A549 (cell line): ENCODE data around the gene NCEH1. TPM values are rescaled to one million over a fixed set of nuclear protein-coding genes. Genes with fewer than 3 reads are reported as not detected.

ENCODE experiments used
- ATAC-seq, 2 experiments: fragments of 200-7000 bp in 1 of 2; fragments of >200 bp in 1 of 2; cut with Nextera tagmentation in 1 of 2; cut with Tn5 transposase in 1 of 2; 3 replicates each; pipeline versions ENCODE4 v1.8.0 to v1.9.1; 2018 to 2020; ENCODE audit warnings: mild to moderate bottlenecking in 1 of 2, moderate library complexity in 1 of 2
- CTCF ChIA-PET: fragments of 300-600 bp; sonication (Branson Sonifier 250); formaldehyde crosslinking; extraction: SDS; loops from one replicate; lab custom pipeline; 2021; ENCODE audit warnings: antibody characterized with exemption, inconsistent platforms; lab: Yijun Ruan, JAX
- POLR2A ChIA-PET: fragments of 350-600 bp; formaldehyde crosslinking; extraction: SDS; loops from one replicate; lab custom pipeline; 2021; ENCODE audit warnings: antibody characterized with exemption, inconsistent platforms; lab: Yijun Ruan, JAX
- DNase-seq, 2 experiments: peaks; one replicate each; pipeline versions ENCODE4 v3.0.0 to v3.0.0-alpha.2; 2011 to 2016; ENCODE audit warnings: low read depth in 1 of 2, low spot score in 1 of 2
- FAIRE-seq: peaks from 2 replicates; lab custom pipeline; 2011; peaks lifted over from hg19 to GRCh38; lab: Jason Lieb, UNC
- H3K27ac ChIP-seq, 2 experiments: fragments of >200 bp; sonication (Bioruptor Twin); formaldehyde crosslinking; 3 replicates each; pipeline ENCODE4 v1.5.1; 2016 to 2017
- H3K4me1 ChIP-seq: fragments of >200 bp; sonication (Bioruptor Twin); formaldehyde crosslinking; 3 replicates; pipeline ENCODE4 v1.6.1; 2016
- H3K4me2 ChIP-seq: fragments of >200 bp; sonication (Bioruptor Twin); formaldehyde crosslinking; 3 replicates; pipeline ENCODE4 v1.6.1; 2016
- H3K4me3 ChIP-seq: fragments of >200 bp; sonication (Bioruptor Twin); formaldehyde crosslinking; 3 replicates; pipeline ENCODE4 v1.5.1; 2016
- H3K9me3 ChIP-seq: fragments of >200 bp; sonication (Bioruptor Twin); formaldehyde crosslinking; 3 replicates; pipeline ENCODE4 v1.6.1; 2016
- BCL3 ChIP-seq: fragments of >200 bp; sonication (Bioruptor Twin); formaldehyde crosslinking; IDR thresholded peaks from 3 replicates; pipeline ENCODE4 v1.6.1; 2016
- CBX8 ChIP-seq: fragments of 200-600 bp; sonication (generic); IDR thresholded peaks from 2 replicates; pipeline ENCODE4 v1.6.1; 2016
- CHD2 ChIP-seq: fragments of 150-350 bp; IDR thresholded peaks from 2 replicates; pipeline ENCODE4 v1.6.1; 2014; ENCODE audit warnings: low read length; ENCODE audit not compliant: partially characterized antibody
- E2F6 ChIP-seq: IDR thresholded peaks from 2 replicates; pipeline ENCODE4 v1.6.1; 2012; ENCODE audit warnings: low read depth, borderline replicate concordance
- FOSB ChIP-seq: fragments of 250-450 bp; sonication (Bioruptor Pico); IDR thresholded peaks from 2 replicates; pipeline ENCODE4 v1.5.0; 2020; ENCODE audit warnings: mild to moderate bottlenecking, moderate library complexity
- HDAC2 ChIP-seq: fragments of 200-600 bp; sonication (generic); IDR thresholded peaks from 2 replicates; pipeline ENCODE4 v1.6.1; 2016
- HMGXB4 ChIP-seq: fragments of 250-450 bp; sonication (Bioruptor Pico); IDR thresholded peaks from 2 replicates; pipeline ENCODE4 v1.5.0; 2021; ENCODE audit warnings: mild to moderate bottlenecking, moderate library complexity, borderline replicate concordance
- HOXA7 ChIP-seq: fragments of 250-450 bp; sonication (Bioruptor Pico); IDR thresholded peaks from 2 replicates; pipeline ENCODE4 v1.5.0; 2020; ENCODE audit warnings: mild to moderate bottlenecking, moderate library complexity
- HOXB13 ChIP-seq: fragments of 250-450 bp; sonication (Bioruptor Pico); IDR thresholded peaks from 2 replicates; pipeline ENCODE4 v1.5.0; 2020; ENCODE audit warnings: low read depth, mild to moderate bottlenecking, moderate library complexity
- JUN ChIP-seq, 2 experiments: fragments of >200 bp; sonication (Bioruptor Twin); formaldehyde crosslinking; IDR thresholded peaks; 2 replicates in 1 of 2; 3 replicates in 1 of 2; pipeline ENCODE4 v1.6.1; 2016 to 2017
- KDM5A ChIP-seq: fragments of 200-600 bp; sonication (generic); IDR thresholded peaks from 2 replicates; pipeline ENCODE4 v1.6.1; 2016; ENCODE audit warnings: antibody characterized with exemption, mild to moderate bottlenecking
- MAX ChIP-seq: IDR thresholded peaks from 2 replicates; pipeline ENCODE4 v1.6.1; 2012
- NFE2L2 ChIP-seq: fragments of 150-350 bp; conservative IDR thresholded peaks from 2 replicates; pipeline ENCODE4 v1.6.1; 2014; ENCODE audit warnings: low read length
- NPAS2 ChIP-seq: fragments of 250-450 bp; sonication (Bioruptor Pico); IDR thresholded peaks from 2 replicates; pipeline ENCODE4 v1.8.0; 2022; ENCODE audit warnings: mild to moderate bottlenecking, moderate library complexity, borderline replicate concordance
- PHF8 ChIP-seq: fragments of 200-600 bp; sonication (generic); IDR thresholded peaks from 2 replicates; pipeline ENCODE4 v1.6.1; 2016; ENCODE audit warnings: low read depth, mild to moderate bottlenecking, antibody characterized with exemption, moderate library complexity, borderline replicate concordance
- RAD21 ChIP-seq, 2 experiments: fragments of >200 bp in 1 of 2; sonication (Bioruptor Twin) in 1 of 2; formaldehyde crosslinking in 1 of 2; IDR thresholded peaks in 1 of 2; conservative IDR thresholded peaks in 1 of 2; 2 replicates in 1 of 2; 3 replicates in 1 of 2; pipeline ENCODE4 v1.6.1; 2012 to 2018; ENCODE audit warnings: inconsistent platforms in 1 of 2
- RFX5 ChIP-seq: fragments of 450-650 bp; IDR thresholded peaks from 2 replicates; pipeline ENCODE4 v1.7.1; 2014; ENCODE audit warnings: antibody characterized with exemption, mild to moderate bottlenecking, moderate library complexity
- TFCP2L1 ChIP-seq: fragments of 250-450 bp; sonication (Bioruptor Pico); IDR thresholded peaks from 2 replicates; pipeline ENCODE4 v1.5.0; 2021; ENCODE audit warnings: mild to moderate bottlenecking
- ZC3H11A ChIP-seq: fragments of 450-650 bp; IDR thresholded peaks from 2 replicates; pipeline ENCODE4 v1.6.1; 2014; ENCODE audit warnings: antibody characterized with exemption, mild to moderate bottlenecking
- ZFP36 ChIP-seq: fragments of 450-650 bp; IDR thresholded peaks from 2 replicates; pipeline ENCODE4 v1.6.1; 2014; ENCODE audit warnings: borderline replicate concordance; ENCODE audit not compliant: partially characterized antibody
- WGBS: methylation state at CpG from one replicate; pipeline ENCODE4 v1.1.6; 2017; ENCODE audit errors: missing lambda C conversion rate; 5-methylcytosine and 5-hydroxymethylcytosine counted together
- polyA plus RNA-seq, 4 experiments: library from polyadenylated mRNA; depleted of rRNA in 3 of 4; stranded (reverse); fragments of >200 nt; fragmentation: RNase III in 1 of 4; extraction: RNeasy Plus Mini Kit Qiagen cat#74134 plus additional on column Dnase treatment in 1 of 4; gene quantifications; 2 replicates in 3 of 4; 3 replicates in 1 of 4; pipeline ENCODE4 v1.2.3, GENCODE V29; 2011 to 2017

Gene NCEH1
- polyA plus RNA-seq, 2 of the 4 experiments (the other 2 are of a cell fraction), result 21.4 to 33.2 TPM

- no peak for DNase-seq
- TF ChIP-seq NPAS2, result no peak
- TF ChIP-seq, all 56 proteins: peak for 0
- Histone ChIP-seq H3K27ac (peak overlapping the region in 1 of 2 experiments; percentile 11; a peak in 1 of 6 replicates), H3K9me3 (no peaks in the 10 kb centered on the region), H3K4me3 (peak overlapping the region; percentile 86; the same call in 2 of the 3 replicates), H3K4me1 (peaks cover 50% of the 10 kb centered on the region), H3K4me2 (peak overlapping the region; percentile 84)
- no peak for FAIRE-seq
- WGBS, result 92% methylated on average over 1 of the region's 1 CpG
- ChIA-PET POLR2A (no interaction called here), CTCF (interaction anchor here (1.1 to 9.1 kb wide), 5 partner anchors 10 to 129 kb away, joined by 3 to 83 read pairs (median 4); partner anchors contain the start of gene NCEH1)
- ATAC-seq, result no peak
These were observed 42.3 kb upstream of the NCEH1 start for GRCh38 chr3:172753125-172753524.

GRCh38 chr3:172752651-172753050, 41.8 kb upstream of the NCEH1 start:
- CTCF ChIA-PET, result interaction anchor here (1.1 to 9.1 kb wide), 6 partner anchors 11 to 129 kb away, joined by 3 to 83 read pairs (median 6); partner anchors contain the start of gene NCEH1
- peak overlapping the region; percentile 91 to 98; a peak in 2 of 6 replicates for H3K27ac ChIP-seq
- ATAC-seq (no peak), FAIRE-seq (no peak), DNase-seq (no peak)
- H3K4me1 ChIP-seq, result peaks cover 52% of the 10 kb centered on the region
- POLR2A ChIA-PET, result no interaction called here
- peak overlapping the region; percentile 84 for H3K4me2 ChIP-seq
- peak overlapping the region; percentile 86 for H3K4me3 ChIP-seq
- H3K9me3 ChIP-seq, result no peaks in the 10 kb centered on the region
- whole genome bisulfite sequencing, result 92% methylated on average over 1 of the region's 1 CpG
- no peak for TF ChIP-seq HOXA7
- no peak for TF ChIP-seq RFX5

- Histone ChIP-seq H3K4me1 (peaks cover 62% of the 10 kb centered on the region), H3K4me3 (peak overlapping the region; percentile 86), H3K9me3 (no peaks in the 10 kb centered on the region), H3K4me2 (peak overlapping the region; percentile 84), H3K27ac (peak overlapping the region; percentile 91 to 98)
- CTCF ChIA-PET, result interaction anchor here (1.2 to 9.1 kb wide), 17 partner anchors 10 to 138 kb away, joined by 3 to 83 read pairs (median 8); partner anchors contain the start of gene NCEH1
- ATAC-seq (peak; percentile 24 to 30; a peak in 5 of 6 replicates), FAIRE-seq (no peak), DNase-seq (peak in 1 of 2 experiments; percentile 31)
- TF ChIP-seq FOSB (CRISPR knock-in tag) (peak; percentile 62), HMGXB4 (CRISPR knock-in tag) (0 out of 2 replicates have a peak, but pooled peaks have one; percentile 57), CHD2 (no peak)
- POLR2A ChIA-PET, result interaction anchor here (1.0 to 3.6 kb wide), 4 partner anchors 22 to 127 kb away, joined by 3 to 66 read pairs (median 5); partner anchors contain the start of gene NCEH1
- under 1% methylated on average over 14 of the region's 14 CpGs for whole genome bisulfite sequencing
These were observed 40.4 kb upstream of the NCEH1 start for GRCh38 chr3:172751175-172751704.

- Histone ChIP-seq H3K9me3 (no peaks in the 10 kb centered on the region), H3K4me3 (peak within 1 kb of the TSS; percentile 86), H3K27ac (peak within 1 kb of the TSS; percentile 91 to 98), H3K4me2 (peak within 1 kb of the TSS; percentile 84), H3K4me1 (peaks cover 64% of the 10 kb centered on the region)
- DNase-seq (peak; percentile 98 to 100), ATAC-seq (peak; percentile 94 to 97), FAIRE-seq (peak; percentile 86)
- WGBS, result 2% methylated on average over 49 of the region's 49 CpGs
- POLR2A ChIA-PET, result interaction anchor here (0.7 to 3.6 kb wide), 10 partner anchors 20 to 283 kb away, joined by 3 to 66 read pairs (median 3); partner anchors contain the start of gene NCEH1
- CTCF ChIA-PET, result interaction anchor here (0.6 to 9.1 kb wide), 30 partner anchors 8 to 138 kb away, joined by 3 to 83 read pairs (median 6); partner anchors contain the start of gene NCEH1
- TF ChIP-seq PHF8 (0 out of 2 replicates have a peak, but pooled peaks have one; percentile 27), JUN (IDR thresholded peaks at IDR 0.05) (peak in 1 of 2 experiments; percentile 78; a peak in 3 of 5 replicates), NFE2L2 (no peak), KDM5A (peak; percentile 75), ZC3H11A (no peak), RAD21 (conservative IDR thresholded peaks at IDR 0.05 in 1 of 2, IDR thresholded peaks at IDR 0.05 in 1 of 2) (peak; percentile 73 to 86), E2F6 (peak; percentile 23; the same call in 1 of the 2 replicates), HOXB13 (CRISPR knock-in tag) (no peak), CBX8 (no peak), HDAC2 (no peak), TFCP2L1 (CRISPR knock-in tag) (no peak), BCL3 (peak; percentile 52; the same call in 1 of the 3 replicates), ZFP36 (no peak), MAX (peak; percentile 74; the same call in 1 of the 2 replicates), HMGXB4 (CRISPR knock-in tag) (no peak)
These were observed 39.7 kb upstream of the NCEH1 start, which contains the start of gene ECT2 for GRCh38 chr3:172750368-172751174. Gene ECT2, plus strand, starts transcription at chr3:172750726. Its CDS starts 3,805 bp downstream, at chr3:172754531.
